Stomach (tissue), 4 donors: ENCODE measurements around the gene EOGT.

ENCODE experiments used
- CTCF ChIP-seq, 7 experiments: fragments of 450-650 bp in 4 of 7; fragments of 200-600 bp in 3 of 7; sonication (generic) in 3 of 7; IDR thresholded peaks; one replicate each; pipeline ENCODE4 v1.5.1; 2016 to 2019; ENCODE audit warnings: antibody characterized with exemption in 7 of 7, control low read depth in 2 of 7, mild to moderate bottlenecking in 1 of 7
- POLR2A ChIP-seq, 4 donors: fragments of 450-650 bp; IDR thresholded peaks; one replicate each; pipeline ENCODE4 v1.6.1; 2016; ENCODE audit warnings: antibody characterized with exemption in 4 of 4, control low read depth in 2 of 4, mild to moderate bottlenecking in 1 of 4, moderate library complexity in 1 of 4
- POLR2AphosphoS5 ChIP-seq, 3 donors: sonication (generic); formaldehyde crosslinking; IDR thresholded peaks; one replicate each; pipeline ENCODE4 v1.6.1; 2016; ENCODE audit warnings: antibody characterized with exemption in 3 of 3

- TF ChIP-seq POLR2AphosphoS5 (IDR thresholded peaks at IDR 0.05) (no peak), POLR2A (IDR thresholded peaks at IDR 0.05) (no peak), CTCF (IDR thresholded peaks at IDR 0.05) (no peak)
Observed at GRCh38 chr3:68964694-68965093, 48.8 kb downstream of the EOGT start.
